GM19395 (cell line): ENCODE measurements around the gene PRND.
"Not testable (repeated sequence)": the region's sequence is repeated elsewhere in the genome, so short reads cannot be mapped to it uniquely, and the experiment has no call there.

Experiments used
- ATAC-seq: cut with Tn5 transposase; IDR thresholded peaks from one replicate; pipeline ENCODE4 v1.9.1; 2021; ENCODE audit warnings: mild to moderate bottlenecking, moderate library complexity; ENCODE audit not compliant: unreplicated experiment

PRND gene, protein sequence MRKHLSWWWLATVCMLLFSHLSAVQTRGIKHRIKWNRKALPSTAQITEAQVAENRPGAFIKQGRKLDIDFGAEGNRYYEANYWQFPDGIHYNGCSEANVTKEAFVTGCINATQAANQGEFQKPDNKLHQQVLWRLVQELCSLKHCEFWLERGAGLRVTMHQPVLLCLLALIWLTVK

GRCh38 chr20:4721719-4722118 is at the start of gene PRND:
TSS of gene PRND (plus strand) at chr20:4721909. CDS start at chr20:4724552, 2,643 bp downstream.
- ATAC-seq: no peak

- no peak for ATAC-seq
Observed at GRCh38 chr20:4672948-4673347, 48.8 kb upstream of the PRND start.

GRCh38 chr20:4673371-4674001 is 48.2 kb upstream of the PRND start:
- no peak for ATAC-seq

DNA sequence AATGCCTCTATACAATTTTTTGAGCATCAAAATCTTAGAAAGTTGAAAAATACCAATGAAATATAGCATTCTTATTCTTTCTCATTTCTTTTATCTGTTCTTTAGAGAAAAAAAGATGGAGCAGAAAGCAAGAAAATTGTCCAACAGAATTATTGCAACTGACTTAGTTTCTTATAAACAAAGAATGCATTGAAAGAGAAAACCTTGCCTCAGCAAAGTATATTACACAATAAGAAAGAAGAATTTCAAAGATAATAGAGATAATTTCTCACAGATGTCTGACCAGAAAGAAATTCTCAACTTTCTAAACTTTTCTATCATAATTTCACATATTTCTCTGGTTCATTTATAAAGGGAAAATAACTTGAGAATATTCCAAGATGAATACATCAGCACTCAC is 47.0 kb upstream of the PRND start:
- ATAC-seq: no peak

DNA sequence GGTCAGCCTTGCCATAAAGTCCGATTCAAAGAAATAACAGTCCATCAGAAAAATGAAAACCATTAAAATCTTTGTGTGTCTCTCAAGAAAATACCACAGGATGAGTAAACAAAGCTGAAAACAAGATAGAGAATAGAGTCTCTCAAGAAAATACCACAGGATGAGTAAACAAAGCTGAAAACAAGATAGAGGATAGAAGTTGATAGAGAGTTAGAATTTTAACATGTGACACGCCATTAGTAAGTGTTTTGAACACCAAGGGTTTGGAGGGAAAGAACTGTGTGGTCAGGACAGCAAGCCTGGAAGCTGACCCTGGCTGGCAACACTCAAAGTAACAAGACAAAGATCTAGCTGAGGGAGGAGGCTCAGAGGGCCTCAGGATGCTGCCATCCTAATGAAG is 43.9 kb upstream of the PRND start:
- no peak for ATAC-seq

DNA sequence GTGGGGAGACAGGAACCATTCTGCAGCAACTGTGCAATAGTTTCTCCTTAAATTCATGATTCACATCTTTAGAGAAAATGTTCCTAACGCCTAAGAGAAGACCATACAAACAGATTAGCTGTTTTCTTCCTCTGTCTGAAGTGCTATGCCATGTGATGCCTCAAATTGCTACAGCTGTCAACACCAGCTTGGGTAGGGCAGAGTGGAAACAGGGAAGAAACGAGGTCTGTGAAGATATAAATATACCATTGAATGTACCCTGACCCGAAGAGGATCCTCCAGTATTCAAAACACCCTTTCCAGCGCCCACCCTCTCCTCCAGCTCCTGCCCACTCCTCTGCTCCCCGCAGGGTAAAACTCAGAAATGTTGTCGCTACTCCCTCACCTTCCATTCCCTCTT is 40.3 kb upstream of the PRND start:
- ATAC-seq: no peak

GRCh38 chr20:4681991-4682401 is 39.7 kb upstream of the PRND start:
- no peak for ATAC-seq

DNA sequence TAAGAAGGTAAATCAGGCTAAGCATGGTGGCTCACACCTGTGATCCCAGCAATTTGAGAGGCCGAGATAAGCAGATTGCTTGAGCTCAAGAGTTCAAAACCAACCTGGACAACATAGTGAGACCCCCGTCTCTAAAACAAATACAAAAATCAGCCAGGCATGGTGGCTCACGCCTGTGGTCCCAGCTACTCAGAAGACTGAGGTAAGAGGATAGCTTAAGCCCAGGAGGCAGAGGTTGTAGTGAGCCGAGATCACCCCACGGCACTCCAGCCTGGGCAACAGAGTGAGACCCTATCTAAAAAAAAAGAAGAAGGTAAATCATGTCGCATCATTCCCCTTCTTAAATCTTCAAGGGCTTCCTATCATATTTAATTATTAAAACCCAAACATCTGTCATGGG is 39.0 kb upstream of the PRND start:
- ATAC-seq: no peak

DNA sequence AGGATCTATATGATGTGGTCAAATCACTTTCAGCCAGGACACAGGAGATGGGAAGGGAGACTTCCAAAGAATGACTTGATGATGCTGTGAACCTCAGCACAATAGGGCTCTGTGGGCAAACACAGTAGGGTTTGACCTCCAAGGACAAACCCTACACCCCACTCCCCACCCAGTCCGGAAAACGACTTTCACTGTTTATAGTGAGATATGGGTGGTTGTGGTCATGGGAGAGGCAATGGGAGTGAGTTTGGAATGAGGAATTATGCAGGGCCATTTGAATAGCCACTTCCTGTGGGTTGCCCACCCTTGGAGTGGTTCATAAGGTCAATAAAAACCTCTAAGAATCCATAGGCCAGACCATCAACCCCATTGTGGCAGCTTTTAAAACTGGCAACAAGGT is 38.4 kb upstream of the PRND start:
- no peak for ATAC-seq

DNA sequence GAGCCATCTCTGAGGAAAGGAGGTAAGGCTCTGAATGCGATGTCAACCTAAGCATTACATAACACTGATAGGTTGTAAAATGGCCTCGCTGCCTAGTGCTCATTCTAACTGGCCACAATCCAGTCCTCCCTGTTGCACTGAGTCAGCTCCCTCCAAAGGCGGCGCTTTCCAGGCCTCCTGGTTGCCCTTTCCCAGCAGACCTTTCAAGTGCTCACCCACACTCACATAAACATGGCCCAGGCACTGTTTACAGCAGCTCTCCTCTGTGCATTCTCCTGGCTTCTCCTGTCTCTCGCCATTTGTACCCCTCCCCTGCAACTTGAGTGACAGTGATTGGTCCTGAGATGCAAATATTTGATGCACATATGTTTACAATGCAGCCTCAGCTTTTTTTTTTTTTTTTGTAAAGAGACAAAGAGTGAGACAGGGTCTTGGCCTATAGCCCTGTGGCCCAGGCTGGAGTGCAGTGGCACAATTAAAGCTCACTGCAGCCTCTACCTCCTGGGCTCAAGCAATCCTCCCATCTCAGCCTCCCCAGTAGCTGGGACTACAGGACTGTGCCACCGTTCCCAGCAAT is 36.8 kb upstream of the PRND start:
- ATAC-seq: no peak

- ATAC-seq: no peak
Observed at GRCh38 chr20:4685923-4686221, 35.8 kb upstream of the PRND start.

DNA sequence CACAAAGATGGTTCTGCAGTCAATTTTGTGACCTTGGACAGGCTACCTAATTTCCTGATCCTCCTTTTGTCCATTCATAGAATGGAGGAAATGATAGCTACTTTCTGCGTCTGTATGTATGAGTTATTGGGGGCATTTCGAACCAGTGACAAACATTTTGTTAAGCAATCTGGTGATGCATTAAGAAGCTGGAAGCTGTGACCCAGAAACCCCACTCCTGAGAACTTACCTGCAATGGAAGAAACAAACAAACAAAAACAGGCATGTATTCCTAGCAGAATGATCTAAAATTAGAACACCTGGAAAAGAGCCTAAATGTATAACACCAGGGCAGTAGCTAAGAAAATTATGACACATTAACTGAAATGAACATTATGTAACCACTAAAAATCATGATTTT is 33.4 kb upstream of the PRND start:
- ATAC-seq: no peak

DNA sequence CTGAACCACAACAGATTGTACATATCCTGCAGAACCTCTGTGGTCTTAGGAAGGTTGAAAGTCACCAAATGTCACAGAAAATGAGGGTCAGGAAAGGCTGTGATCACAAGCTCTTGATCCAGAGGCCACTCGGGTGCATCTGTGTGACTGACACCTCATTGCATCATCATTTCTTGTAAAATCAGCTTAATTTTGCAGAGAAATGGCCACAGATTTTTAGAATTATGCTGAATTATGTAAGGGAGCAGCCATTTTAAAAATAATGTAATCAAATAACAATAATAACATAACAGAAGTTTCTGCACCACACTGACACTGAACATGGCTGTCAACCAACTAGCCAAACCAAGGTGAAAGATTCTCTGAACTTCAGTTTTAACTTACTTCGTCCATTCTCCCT is 32.5 kb upstream of the PRND start:
- no peak for ATAC-seq

DNA sequence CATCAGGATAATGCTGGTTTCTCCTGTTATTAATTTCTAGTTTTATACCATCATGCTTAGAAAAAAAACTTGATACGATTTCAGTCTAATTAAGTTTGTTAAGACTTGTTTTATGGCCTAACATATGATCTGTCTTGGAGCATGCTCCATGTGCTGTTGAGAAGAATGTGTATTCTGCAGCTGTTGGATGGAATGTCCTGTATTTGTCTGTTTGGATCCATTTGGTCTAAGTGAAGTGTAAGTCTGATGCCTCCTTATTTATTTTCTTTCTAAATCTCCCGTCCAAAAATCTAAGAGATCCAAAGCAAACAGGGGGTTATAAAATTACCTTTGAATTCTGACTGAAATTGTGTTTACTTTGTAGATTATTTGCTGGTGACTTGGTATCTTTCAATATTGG is 30.0 kb upstream of the PRND start:
- ATAC-seq: no peak

DNA sequence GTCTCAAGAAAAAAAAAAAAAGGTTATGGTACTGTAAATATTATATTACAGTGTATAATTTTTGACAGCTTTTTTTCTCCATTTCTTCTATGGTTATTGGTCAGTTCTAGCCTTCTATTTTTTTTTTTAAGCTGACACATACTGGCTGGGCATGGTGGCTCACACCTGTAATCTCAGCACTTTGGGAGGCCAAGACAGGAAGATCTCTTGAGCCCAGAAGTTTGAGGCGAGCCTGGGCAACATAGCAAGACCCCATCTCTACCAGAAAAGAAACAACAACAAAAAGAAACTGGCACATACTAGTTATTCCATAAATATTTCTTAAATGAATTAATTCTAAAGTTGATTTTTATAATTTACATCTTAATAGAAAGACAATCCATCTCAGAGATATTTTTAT is 27.6 kb upstream of the PRND start:
- ATAC-seq: no peak

DNA sequence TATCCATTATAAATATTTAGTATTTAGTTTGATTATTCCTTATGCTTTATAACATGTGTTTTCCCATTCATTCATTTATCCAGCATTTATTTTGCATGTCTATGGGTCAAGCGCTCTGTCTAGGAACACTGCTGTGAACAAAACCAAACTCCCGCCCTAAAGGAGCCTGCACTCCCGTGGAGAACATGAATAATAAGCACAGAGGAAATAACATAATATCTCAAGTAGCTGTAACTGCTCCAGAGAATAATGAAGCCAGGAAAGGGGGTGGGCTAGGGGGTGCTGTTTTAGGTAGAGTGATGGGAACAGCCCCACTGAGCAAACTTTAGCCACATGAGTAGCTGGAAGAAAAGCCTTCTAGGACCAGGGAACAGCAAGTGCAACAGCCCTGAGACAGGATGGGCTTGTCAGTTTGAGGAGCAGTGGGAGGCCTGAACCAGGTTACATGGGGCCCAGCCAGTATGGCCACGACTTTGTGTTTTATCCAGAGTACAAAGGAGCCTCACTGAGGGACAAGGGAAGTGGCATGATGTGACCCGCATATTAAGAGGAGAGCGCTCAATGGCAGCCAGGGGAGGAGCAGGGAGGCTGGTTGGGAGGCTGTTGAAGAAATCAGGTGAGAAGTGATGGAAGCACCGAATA is 24.4 kb upstream of the PRND start:
- ATAC-seq: no peak

- no peak for ATAC-seq
Observed at GRCh38 chr20:4697831-4698221, 23.9 kb upstream of the PRND start.

GRCh38 chr20:4699216-4699615 is 22.5 kb upstream of the PRND start:
- no peak for ATAC-seq

DNA sequence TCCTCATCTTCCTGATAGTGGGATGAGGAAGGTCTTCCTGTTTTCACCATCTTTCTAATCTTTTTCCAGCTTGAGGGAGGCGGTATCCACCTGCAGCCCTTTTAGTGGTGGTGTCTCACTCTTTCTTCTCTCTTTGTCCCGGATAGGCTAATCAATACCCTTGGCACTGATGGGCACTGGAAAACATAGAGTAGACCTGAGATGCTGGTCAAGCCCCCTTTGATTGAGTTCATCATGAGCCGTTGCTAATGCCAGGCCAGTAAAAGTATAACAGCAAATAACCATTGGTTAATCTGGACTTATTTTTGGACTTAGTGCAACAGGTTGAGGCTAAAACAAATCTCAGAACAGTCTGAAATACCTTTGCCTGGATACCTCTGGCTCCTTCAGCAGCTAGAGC is 21.8 kb upstream of the PRND start:
- ATAC-seq: no peak

- no peak for ATAC-seq
Observed at GRCh38 chr20:4702562-4703280, 19.0 kb upstream of the PRND start.

DNA sequence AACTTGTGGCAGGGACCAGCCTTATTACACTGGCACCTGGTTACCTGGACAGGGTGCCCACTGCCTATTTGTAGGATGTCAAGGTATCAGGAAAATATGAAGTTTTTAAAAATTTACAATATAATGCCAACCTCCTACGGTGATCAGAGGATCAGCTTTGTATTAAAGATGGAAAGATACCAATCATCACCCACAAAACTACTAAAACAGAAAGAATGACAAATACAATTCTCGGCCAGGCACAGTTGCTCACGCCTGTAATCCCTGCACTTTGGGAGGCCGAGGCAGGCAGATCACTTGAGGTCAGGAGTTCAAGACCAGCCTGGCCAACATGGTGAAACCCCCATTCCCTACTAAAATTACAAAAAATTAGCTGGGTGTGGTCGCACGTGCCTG is 18.4 kb upstream of the PRND start:
- no peak for ATAC-seq

DNA sequence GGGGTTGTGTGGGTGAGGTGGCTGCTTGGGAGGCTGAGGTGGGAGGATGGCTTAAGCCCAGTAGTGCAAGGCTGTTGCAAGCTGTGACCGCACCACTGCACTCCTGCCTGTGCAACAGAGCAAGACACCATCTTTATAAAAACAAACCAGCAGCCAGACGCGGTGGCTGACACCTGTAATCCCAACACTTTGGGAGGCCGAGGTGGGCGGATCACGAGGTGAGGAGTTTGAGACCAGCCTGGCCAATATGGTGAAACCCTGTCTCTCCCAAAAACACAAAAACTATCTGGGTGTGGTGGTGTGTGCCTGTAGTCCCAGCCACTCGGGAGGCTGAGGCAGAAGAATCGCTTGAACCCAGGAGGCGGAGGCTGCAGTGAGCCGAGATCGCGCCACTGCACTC is 14.8 kb upstream of the PRND start:
- ATAC-seq: not testable (repeated sequence)
